ENCODE measurements around the gene MAN1B1.

Gene MAN1B1

GRCh38 chr9:137069508-137070091, 17.2 kb upstream of the MAN1B1 start:
- DNase-seq: no peak

- DNase-seq: peak; percentile 86 to 89
Measured at GRCh38 chr9:137070201-137070905, 16.4 kb upstream of the MAN1B1 start, which contains the start of gene SAPCD2. Gene SAPCD2, minus strand, starts transcription at chr9:137070557. Its CDS starts 97 bp downstream, at chr9:137070460.

DNA sequence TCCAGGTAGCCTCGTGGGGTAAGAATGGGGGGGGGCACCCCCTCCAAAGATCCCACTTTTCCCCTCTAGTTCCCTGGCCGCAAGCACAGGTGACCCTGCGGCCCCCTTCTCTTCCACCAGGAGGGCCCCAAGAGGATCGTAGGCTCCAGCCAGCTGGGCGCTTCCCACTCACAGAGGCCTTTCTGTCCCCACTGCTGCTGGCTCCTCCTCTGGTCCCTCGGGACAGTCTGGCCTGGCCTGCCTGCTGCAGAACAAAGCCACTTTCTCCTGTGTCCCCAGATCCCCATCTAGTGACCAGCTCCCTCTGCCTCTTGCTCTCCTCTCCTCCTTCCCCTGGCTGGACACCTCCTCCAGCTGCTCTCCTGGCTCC, 15.9 kb upstream of the MAN1B1 start:
- DNase-seq: no peak

DNA sequence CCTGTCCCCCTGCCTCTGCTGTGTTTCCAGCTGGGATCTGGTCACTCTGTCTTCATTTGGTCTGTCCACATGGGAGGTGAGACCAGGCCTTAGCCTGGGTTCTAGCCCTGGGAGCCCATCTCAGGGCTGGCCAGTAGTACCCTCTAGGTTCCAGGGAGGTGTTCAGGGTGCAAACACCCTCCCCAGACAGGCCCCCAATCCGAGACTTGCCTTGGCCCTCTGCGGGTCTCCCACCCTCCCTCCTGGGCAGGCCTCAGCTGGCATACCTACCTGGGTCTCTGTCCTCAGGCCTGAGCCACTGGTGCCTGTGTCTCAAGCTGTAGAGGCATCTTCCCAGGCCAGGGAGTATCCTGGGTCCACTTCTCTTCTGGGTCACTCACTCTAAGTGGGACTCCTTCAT, 15.5 kb upstream of the MAN1B1 start:
- DNase-seq: no peak

GRCh38 chr9:137073992-137074399, 12.8 kb upstream of the MAN1B1 start:
- DNase-seq: no peak

- no peak for DNase-seq
Measured at GRCh38 chr9:137074657-137075274, 12.0 kb upstream of the MAN1B1 start.

DNA sequence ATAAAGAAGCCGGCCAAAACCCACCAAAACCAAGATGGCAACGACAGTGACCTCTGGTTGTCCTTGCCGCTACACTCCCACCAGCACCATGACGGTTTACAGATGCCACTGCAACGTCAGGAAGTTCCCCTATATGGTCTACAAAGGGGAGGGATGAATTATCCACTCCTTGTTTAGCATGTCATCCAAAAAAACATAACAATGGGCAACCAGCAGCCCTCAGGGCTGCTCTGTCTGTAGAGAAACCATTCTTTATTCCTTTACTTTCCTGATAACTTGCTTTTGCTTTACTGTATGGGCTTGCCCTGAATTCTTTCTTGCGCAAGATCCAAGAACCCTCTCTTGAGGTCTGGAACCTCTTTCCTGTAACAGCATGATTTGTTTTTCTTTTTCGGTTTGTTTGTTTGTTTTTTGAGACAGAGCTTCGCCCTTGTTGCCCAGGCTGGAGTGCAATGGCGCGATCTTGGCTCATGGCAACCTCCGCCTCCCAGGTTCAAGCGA, 11.5 kb upstream of the MAN1B1 start:
- DNase-seq: no peak

DNA sequence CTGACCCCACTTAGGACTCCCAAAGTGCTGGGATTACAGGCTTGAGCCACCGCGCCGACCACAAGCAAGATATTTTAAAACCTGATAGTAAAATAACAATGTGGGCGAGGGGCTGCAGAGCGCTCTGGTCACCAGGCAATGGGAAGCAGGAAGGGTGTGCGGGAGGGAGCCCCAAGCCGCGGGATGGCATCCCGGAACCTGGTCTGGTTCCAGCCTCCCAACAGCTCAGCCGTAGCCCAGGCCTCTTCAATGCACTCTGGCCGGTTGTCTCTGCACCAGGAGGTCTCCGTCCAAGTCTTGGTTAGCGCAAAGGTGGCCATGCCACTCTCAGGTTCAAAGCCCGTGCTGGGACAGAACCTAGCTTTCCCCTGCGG, 10.2 kb upstream of the MAN1B1 start:
- DNase-seq: no peak

DNA sequence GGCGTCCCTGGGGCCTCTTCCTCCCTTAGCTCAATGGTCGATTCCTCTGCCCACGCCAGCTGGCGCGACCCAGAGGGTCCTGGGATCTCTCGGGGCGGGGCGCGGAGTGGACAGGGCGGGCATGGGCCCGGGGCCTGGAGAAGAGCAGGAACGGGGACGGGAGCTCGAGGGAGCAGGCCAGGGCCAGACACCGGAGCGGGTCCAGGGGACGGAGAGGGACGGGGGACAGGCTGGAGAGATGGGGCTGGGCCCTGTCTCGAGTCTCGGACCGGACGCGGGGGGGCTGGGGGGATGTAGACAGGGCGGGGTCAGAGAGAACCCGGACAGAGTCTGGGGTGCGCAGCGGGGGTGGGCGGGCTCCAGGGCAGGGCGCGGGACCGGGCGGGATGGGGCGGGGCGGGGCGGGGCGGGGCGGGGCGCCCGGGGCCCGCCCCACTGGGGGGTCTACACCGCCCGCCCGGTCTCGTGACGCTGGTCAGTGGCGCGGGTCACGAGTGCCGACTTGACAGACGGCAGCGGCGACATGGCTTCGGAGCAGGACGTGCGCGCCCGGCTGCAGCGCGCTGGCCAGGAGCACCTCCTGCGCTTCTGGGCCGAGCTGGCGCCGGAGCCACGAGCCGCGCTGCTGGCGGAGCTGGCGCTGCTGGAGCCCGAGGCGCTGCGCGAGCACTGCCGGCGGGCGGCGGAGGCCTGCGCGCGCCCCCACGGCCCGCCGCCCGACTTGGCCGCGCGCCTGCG, 9.6 kb upstream of the MAN1B1 start, which contains the start of gene UAP1L1:
TSS of gene UAP1L1 (plus strand) at position 508 of the 738 bp plus-strand sequence. CDS start at position 524, 16 bp downstream.
- DNase-seq: peak; percentile 52 to 72

DNA sequence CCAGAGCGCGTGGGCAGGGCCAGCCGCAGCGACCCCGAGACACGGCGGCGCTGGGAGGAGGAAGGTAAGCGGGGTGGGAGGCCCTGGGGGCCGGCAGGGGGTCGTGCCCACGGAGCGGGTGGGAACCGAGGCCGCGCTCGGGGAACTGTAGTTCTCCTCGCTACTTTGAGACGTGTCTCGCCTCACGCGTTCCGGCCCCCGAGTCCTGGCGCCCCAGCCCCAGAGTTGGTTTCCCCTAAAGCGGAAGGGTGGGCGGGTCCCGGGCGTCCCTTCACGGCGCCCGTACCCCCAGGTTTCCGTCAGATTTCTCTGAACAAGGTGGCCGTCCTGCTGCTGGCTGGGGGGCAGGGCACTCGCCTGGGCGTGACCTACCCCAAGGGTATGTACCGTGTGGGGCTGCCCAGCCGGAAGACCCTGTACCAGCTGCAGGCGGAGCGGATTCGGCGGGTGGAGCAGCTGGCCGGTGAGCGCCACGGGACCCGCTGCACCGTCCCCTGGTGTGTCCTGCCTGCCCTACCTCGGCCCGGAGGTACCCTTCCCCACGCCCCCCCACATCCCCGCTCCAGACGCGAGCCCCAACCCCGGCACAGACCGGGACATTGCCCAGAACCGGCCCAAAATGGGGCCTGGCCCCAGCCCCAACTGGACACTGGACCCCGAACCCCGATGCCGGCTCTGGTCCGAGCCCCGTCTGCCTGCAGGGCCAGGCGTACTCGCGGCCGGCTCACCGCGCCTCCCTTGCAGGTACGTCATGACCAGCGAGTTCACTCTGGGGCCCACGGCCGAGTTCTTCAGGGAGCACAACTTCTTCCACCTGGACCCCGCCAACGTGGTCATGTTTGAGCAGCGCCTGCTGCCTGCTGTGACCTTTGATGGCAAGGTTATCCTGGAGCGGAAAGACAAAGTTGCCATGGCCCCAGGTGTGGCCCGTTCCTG, 8.8 kb upstream of the MAN1B1 start:
- DNase-seq: peak; percentile 49 to 67

DNA sequence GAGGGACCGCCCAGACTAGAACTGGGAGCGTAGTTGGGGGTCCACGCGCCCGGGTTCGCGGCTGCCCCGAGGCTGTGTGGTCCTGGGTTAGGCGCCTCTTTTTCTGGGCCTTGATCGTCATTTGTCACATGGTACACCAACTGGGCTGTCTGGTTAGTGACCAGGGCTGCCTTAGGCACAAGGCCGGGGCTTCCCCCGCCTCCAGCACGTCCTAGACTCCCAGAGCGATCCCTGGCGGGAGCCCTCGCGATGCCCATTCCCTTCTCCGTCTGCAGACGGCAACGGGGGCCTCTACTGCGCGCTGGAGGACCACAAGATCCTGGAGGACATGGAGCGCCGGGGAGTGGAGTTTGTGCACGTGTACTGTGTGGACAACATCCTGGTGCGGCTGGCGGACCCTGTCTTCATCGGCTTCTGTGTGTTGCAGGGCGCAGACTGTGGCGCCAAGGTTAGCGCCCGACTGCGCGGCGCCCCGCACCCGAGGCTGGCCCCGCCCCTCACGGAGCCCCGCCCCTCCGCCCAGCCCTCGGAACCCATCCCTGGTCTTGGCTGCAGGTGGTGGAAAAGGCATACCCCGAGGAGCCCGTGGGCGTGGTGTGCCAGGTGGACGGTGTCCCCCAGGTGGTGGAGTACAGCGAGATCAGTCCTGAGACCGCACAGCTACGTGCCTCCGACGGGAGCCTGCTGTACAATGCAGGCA, 7.9 kb upstream of the MAN1B1 start:
- DNase-seq: no peak

- DNase-seq: no peak
Measured at GRCh38 chr9:137079401-137079787, 7.4 kb upstream of the MAN1B1 start.

DNA sequence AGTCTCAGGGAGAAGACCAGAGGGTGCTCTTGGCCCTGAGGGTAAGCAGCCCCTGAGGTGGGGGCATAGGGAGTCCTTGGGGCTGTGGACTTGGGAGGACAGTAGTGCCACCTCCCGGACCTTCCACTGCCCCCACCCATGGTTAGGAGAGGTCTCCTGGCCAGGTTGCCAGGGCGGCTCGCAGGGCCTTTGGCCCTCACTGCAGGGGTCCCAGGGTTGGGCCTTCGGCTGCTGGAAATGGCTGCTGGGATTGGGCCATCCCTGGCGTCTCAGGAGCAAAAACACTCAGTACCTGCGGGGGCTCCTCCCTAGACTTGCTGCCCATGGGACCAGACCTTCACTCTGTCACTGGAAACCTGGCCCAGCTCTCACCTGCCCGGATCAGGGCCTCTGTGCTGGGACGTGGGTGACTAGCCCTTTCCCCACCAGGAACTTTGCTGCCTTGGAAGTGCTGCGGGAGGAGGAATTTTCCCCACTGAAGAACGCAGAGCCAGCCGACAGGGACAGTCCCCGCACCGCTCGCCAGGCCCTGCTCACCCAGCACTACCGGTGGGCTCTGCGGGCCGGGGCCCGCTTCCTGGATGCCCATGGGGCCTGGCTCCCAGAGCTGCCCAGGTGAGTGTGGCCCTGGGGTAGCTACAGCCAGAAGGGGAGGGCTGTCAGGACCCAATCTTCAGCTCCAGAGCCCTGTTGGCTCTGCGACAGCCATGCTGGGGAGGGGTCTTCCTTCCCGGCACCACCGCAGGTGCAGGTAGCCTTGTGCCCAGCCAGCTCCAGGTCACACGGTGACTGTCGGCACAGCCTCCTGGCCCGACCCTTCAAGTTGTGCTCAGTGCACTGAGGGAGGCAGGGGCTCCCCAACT, 6.3 kb upstream of the MAN1B1 start:
- no peak for DNase-seq

GRCh38 chr9:137082222-137082924, 4.4 kb upstream of the MAN1B1 start:
- DNase-seq: no peak

DNA sequence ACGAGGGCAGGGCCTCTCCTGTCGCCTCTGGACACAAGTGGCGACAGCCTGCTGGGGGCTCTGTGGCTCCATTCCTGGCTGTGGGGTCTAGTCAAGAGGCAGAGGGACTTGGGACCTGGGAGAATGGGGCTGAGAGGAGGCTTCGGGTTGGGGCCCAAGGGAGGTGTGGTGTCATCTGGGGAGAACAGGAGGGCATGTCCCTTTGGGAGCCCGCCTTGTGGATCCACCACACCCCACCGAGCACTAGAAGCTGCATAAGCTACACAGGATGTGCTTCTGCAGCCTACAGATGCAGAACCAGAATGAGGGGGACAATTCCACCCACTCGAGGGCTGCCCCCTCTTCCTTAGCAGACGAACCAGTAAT, 3.9 kb upstream of the MAN1B1 start:
- DNase-seq: no peak

- no peak for DNase-seq
Measured at GRCh38 chr9:137083394-137084004, 3.3 kb upstream of the MAN1B1 start.

DNA sequence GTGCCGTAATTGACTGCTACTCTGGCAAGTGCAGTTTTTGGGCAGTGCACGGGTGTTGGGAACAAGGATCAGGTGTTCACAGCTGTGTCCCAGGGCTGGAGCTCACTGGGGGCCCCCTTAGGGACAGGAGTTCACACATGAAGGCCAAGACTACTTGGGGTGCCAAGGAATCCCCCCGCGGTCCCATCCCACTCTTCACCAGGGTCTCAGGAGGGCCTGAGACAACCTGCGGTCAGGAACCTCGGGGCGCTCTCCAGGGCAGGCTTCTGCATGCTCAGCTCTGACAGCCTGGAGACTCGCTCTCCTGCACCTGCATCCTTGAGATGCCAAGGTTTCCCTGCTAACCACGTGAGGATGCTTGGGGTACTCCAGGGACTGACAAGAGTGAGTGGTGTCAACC, 2.3 kb upstream of the MAN1B1 start:
- DNase-seq: no peak

- peak; percentile 7 to 32 for DNase-seq
Measured at GRCh38 chr9:137085920-137086530, 760 bp upstream of the MAN1B1 start.

DNA sequence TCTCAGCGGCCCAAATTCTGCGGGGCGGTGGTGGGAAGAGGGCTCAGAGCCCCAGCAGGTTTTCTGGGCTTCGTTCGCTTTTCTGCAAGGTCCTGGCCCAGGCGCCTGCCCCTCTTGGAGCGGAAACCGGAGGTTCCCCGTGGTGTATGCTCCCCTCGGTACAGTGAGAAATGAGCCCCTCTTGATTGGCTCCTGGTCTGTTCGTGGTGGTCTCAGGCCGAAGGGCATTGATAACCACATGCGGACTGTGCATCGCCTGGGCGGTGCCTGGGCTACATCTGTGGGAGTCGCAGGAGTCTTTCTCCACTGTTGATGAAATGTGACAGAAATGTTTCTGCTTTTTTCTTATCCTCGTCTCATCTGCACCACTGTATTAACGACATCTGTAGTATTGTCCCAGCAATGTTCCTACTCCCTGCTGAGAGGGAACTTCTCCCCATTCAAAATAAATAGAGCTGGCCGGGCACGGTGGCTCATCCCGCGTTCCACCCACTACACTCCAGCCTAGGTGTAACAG, 682 bp downstream of the MAN1B1 start:
- no peak for DNase-seq

All from CD4-positive, alpha-beta T cell treated with Interferon alpha-2 for 1 hour (primary cell).